K562 (cell line): ENCODE results near the gene LYPD6B. TPM values are rescaled to one million over a fixed set of nuclear protein-coding genes. Genes with fewer than 3 reads are reported as not detected.

Source experiments
- ATAC-seq: fragments of 200-7000 bp; cut with Tn5 transposase; 3 replicates; pipeline ENCODE4 v1.9.1; 2020; ENCODE audit warnings: moderate library complexity
- BruUV-seq: library from RNA; stranded (reverse); fragments of 400-500 nt; replicated peaks from 2 replicates; lab custom pipeline; 2021; lab: Mats Ljungman, UMichigan
- CTCF ChIA-PET: fragments of 300-600 bp; formaldehyde crosslinking; extraction: SDS; loops from one replicate; lab custom pipeline; 2021; ENCODE audit warnings: low intra/inter-chr PET ratio; lab: Yijun Ruan, JAX
- POLR2A ChIA-PET: fragments of 300-600, 350-650 bp; sonication (Branson Sonifier 250); formaldehyde crosslinking; extraction: SDS; loops from one replicate; lab custom pipeline; 2021; ENCODE audit warnings: antibody characterized with exemption, inconsistent platforms; lab: Yijun Ruan, JAX
- DNase-seq, 4 experiments: peaks; one replicate each; pipeline versions ENCODE4 v3.0.0 to v3.0.0-alpha.2; 2011 to 2018; ENCODE audit warnings: low spot score in 3 of 4, mixed read lengths in 3 of 4; ENCODE audit errors: extremely low read depth in 1 of 4
- FAIRE-seq: peaks from 2 replicates; lab custom pipeline; 2011; peaks lifted over from hg19 to GRCh38; lab: Jason Lieb, UNC
- H2AFZ ChIP-seq: 2 replicates; pipeline ENCODE4 v1.6.0; 2011; ENCODE audit warnings: low read depth, low read length, control low read depth, inconsistent platforms
- H3K27ac ChIP-seq: fragments of 200-600 bp; 3 replicates; pipeline ENCODE4 v1.8.0; 2011; ENCODE audit warnings: low read depth, mild to moderate bottlenecking, control low read depth, inconsistent platforms, low read length, moderate library complexity, mixed read lengths; ENCODE audit errors: extremely low read depth
- H3K27me3 ChIP-seq, 2 experiments: fragments of 300-600 bp in 1 of 2; 2 replicates in 1 of 2; 3 replicates in 1 of 2; pipeline versions ENCODE4 v1.6.0 to v1.8.0; 2011; ENCODE audit warnings: inconsistent platforms in 2 of 2, low read length in 2 of 2, mild to moderate bottlenecking in 1 of 2, mixed read lengths in 1 of 2, moderate library complexity in 1 of 2; ENCODE audit not compliant: control insufficient read depth in 2 of 2, insufficient read depth in 2 of 2
- H3K36me3 ChIP-seq: fragments of 300-600 bp; 3 replicates; pipeline ENCODE4 v1.8.0; 2011; ENCODE audit warnings: mild to moderate bottlenecking, low read length, inconsistent platforms; ENCODE audit not compliant: control insufficient read depth, insufficient read depth
- H3K4me1 ChIP-seq, 2 experiments: fragments of 200-600 bp in 1 of 2; replicated peaks in 1 of 2; 2 replicates in 1 of 2; 3 replicates in 1 of 2; pipeline versions ENCODE4 v1.5.1 to v1.8.0; 2011; ENCODE audit warnings: inconsistent platforms in 2 of 2, low read length in 2 of 2, mild to moderate bottlenecking in 1 of 2, mixed read lengths in 1 of 2, moderate library complexity in 1 of 2; ENCODE audit not compliant: control insufficient read depth in 2 of 2, insufficient read depth in 2 of 2
- H3K4me2 ChIP-seq: 2 replicates; pipeline ENCODE4 v1.6.1; 2011; ENCODE audit warnings: low read length, control low read depth, inconsistent platforms, mixed read lengths; ENCODE audit not compliant: insufficient read depth
- H3K4me3 ChIP-seq: fragments of 200-600 bp; sonication (generic), shearing (Covaris generic); 2 replicates; pipeline ENCODE4 v1.5.1; 2016; ENCODE audit warnings: control low read depth, inconsistent platforms
- H3K79me2 ChIP-seq: fragments of 200-600 bp; 3 replicates; pipeline ENCODE4 v1.8.0; 2011; ENCODE audit warnings: low read length, inconsistent platforms; ENCODE audit not compliant: control insufficient read depth, insufficient read depth
- H3K9ac ChIP-seq, 2 experiments: 2 replicates each; pipeline versions ENCODE4 v1.6.0 to v1.6.1; 2011; ENCODE audit warnings: low read depth in 2 of 2, low read length in 2 of 2, control low read depth in 1 of 2, inconsistent platforms in 1 of 2, mild to moderate bottlenecking in 1 of 2, mixed read lengths in 1 of 2; ENCODE audit not compliant: insufficient read depth in 1 of 2
- H3K9me1 ChIP-seq: one replicate; pipeline ENCODE4 v1.6.0; 2011; ENCODE audit warnings: inconsistent platforms, mild to moderate bottlenecking, low read length, moderate library complexity; ENCODE audit not compliant: control insufficient read depth, insufficient read depth
- H3K9me3 ChIP-seq: replicated peaks from 2 replicates; pipeline ENCODE4 v1.5.1; 2011; ENCODE audit warnings: low read depth, low read length, inconsistent platforms; ENCODE audit not compliant: control insufficient read depth, insufficient read depth
- H4K20me1 ChIP-seq: replicated peaks from 2 replicates; pipeline ENCODE4 v1.6.1; 2011; ENCODE audit warnings: low read length, inconsistent platforms, mixed read lengths; ENCODE audit not compliant: control insufficient read depth, insufficient read depth
- AFF4 ChIP-seq: sonication (generic); formaldehyde crosslinking; IDR thresholded peaks from 2 replicates; pipeline ENCODE4 v1.8.0; 2023; ENCODE audit warnings: mild to moderate bottlenecking, missing genetic modification reagents
- ARNT ChIP-seq, 2 experiments: fragments of 450-650 bp; IDR thresholded peaks; 2 replicates each; pipeline ENCODE4 v1.6.1; 2016; ENCODE audit warnings: mild to moderate bottlenecking in 1 of 2
- CBX1 ChIP-seq: sonication (generic); IDR thresholded peaks from 2 replicates; pipeline ENCODE4 v1.6.1; 2016; ENCODE audit warnings: antibody characterized with exemption, low read depth, mild to moderate bottlenecking
- DPF2 ChIP-seq: fragments of 450-650 bp; IDR thresholded peaks from 2 replicates; pipeline ENCODE4 v1.6.1; 2016
- ERF ChIP-seq: fragments of 450-650 bp; formaldehyde crosslinking; IDR thresholded peaks from 2 replicates; pipeline ENCODE4 v1.4.0; 2020; ENCODE audit warnings: mild to moderate bottlenecking, mixed read lengths
- FOXA3 ChIP-seq, 2 experiments: fragments of 450-650 bp in 1 of 2; sonication (generic) in 1 of 2; formaldehyde crosslinking; IDR thresholded peaks in 1 of 2; conservative IDR thresholded peaks in 1 of 2; 2 replicates each; pipeline versions ENCODE4 v1.4.0 to v1.8.0; 2020 to 2022; ENCODE audit warnings: mild to moderate bottlenecking in 2 of 2, missing genetic modification reagents in 1 of 2
- KLF13 ChIP-seq: fragments of 450-650 bp; IDR thresholded peaks from 2 replicates; pipeline ENCODE4 v1.6.1; 2016; ENCODE audit warnings: missing genetic modification characterization, low read depth, mild to moderate bottlenecking, missing compliant biosample characterization, moderate library complexity, borderline replicate concordance
- MLX ChIP-seq, 2 experiments: fragments of 450-650 bp in 1 of 2; sonication (generic) in 1 of 2; formaldehyde crosslinking; conservative IDR thresholded peaks; 2 replicates each; pipeline versions ENCODE4 v1.4.0 to v1.8.1; 2020 to 2022; ENCODE audit warnings: mild to moderate bottlenecking in 1 of 2, missing genetic modification reagents in 1 of 2
- NFXL1 ChIP-seq: fragments of 450-650 bp; formaldehyde crosslinking; IDR thresholded peaks from 2 replicates; pipeline ENCODE4 v1.4.0; 2021; ENCODE audit warnings: mild to moderate bottlenecking
- NR2C2 ChIP-seq, 2 experiments: fragments of 200-800 bp in 1 of 2; sonication (Bioruptor generic) in 1 of 2; sonication (generic) in 1 of 2; formaldehyde crosslinking in 1 of 2; IDR thresholded peaks; 2 replicates each; pipeline versions ENCODE4 v1.6.1 to v1.8.0; 2016 to 2022; ENCODE audit warnings: mild to moderate bottlenecking in 1 of 2, missing compliant biosample characterization in 1 of 2, missing genetic modification characterization in 1 of 2, missing genetic modification reagents in 1 of 2
- NR3C1 ChIP-seq: sonication (generic); formaldehyde crosslinking; IDR thresholded peaks from 2 replicates; pipeline ENCODE4 v1.8.1; 2022; ENCODE audit warnings: missing genetic modification reagents
- PTBP1 ChIP-seq: fragments of 200-400 bp; formaldehyde crosslinking; IDR thresholded peaks from 2 replicates; pipeline ENCODE4 v1.6.1; 2017; ENCODE audit warnings: low read depth, low read length
- SNAPC5 ChIP-seq: fragments of 250-450 bp; sonication (Bioruptor Pico); IDR thresholded peaks from 2 replicates; pipeline ENCODE4 v1.8.0; 2021; ENCODE audit warnings: moderate library complexity, mild to moderate bottlenecking, inconsistent platforms
- ZFP1 ChIP-seq: fragments of 450-650 bp; formaldehyde crosslinking; IDR thresholded peaks from 2 replicates; pipeline ENCODE4 v1.4.0; 2020; ENCODE audit warnings: mild to moderate bottlenecking, mixed read lengths
- ZKSCAN3 ChIP-seq: fragments of 250-450 bp; sonication (Bioruptor Pico); IDR thresholded peaks from 2 replicates; pipeline ENCODE4 v1.4.0; 2020
- WGBS: fragments of 100-300 bp; shearing (Covaris generic); methylation state at CpG from one replicate; pipeline ENCODE4 v1.1.6; 2016; ENCODE audit warnings: low coverage, mixed read lengths; ENCODE audit not compliant: insufficient coverage; ENCODE audit errors: missing lambda C conversion rate; 5-methylcytosine and 5-hydroxymethylcytosine counted together
- in situ Hi-C: fragments of 300-500 bp; cut with MboI; formaldehyde crosslinking; loops from 4 replicates; pipeline ENCODE4 v1.15.0; 2018; ENCODE audit warnings: inconsistent platforms, mixed read lengths
- intact Hi-C: fragments of 100-400 bp; cut with micrococcal nuclease; formaldehyde crosslinking; loops from 2 replicates; pipeline ENCODE4 v1.14.2; 2022
- polyA plus RNA-seq, 8 experiments: library from polyadenylated mRNA; depleted of rRNA in 4 of 8; stranded (reverse) in 5 of 8; unstranded in 3 of 8; fragments of >200 nt; fragmentation: Nextera tagmentation in 2 of 8; fragmentation: Illumina TruSeq in 1 of 8; extraction: Ambion mirVana in 2 of 8; extraction: Trizol in 1 of 8; gene quantifications; 2 replicates each; pipeline versions ENCODE4 v1.2.1 to v1.2.3, GENCODE V29; 2011 to 2014; ENCODE audit warnings: inconsistent platforms in 1 of 8, missing spikeins in 1 of 8
- total RNA-seq, 7 experiments: library from RNA; depleted of rRNA in 6 of 7; stranded (reverse); fragments of >200 nt in 6 of 7; fragmentation: Illumina TruSeq in 2 of 7; extraction: Trizol in 2 of 7; gene quantifications; 2 replicates each; pipeline versions ENCODE4 v1.2.1 to v1.2.3, GENCODE V29; 2011 to 2021; ENCODE audit warnings: low replicate concordance in 1 of 7

LYPD6B gene
- total and polyA plus RNA-seq, 9 of the 15 experiments (the other 6 are each of a cell fraction or from before 2014, with no cell fraction given): not detected

- no peak for FAIRE-seq
- intact Hi-C loops: no loop called here
- Histone ChIP-seq H4K20me1 (no peaks in the 10 kb centered on the region), H3K4me3 (no peak overlapping the region), H3K4me2 (no peak overlapping the region), H3K9me3 (no peaks in the 10 kb centered on the region), H3K27ac (no peak overlapping the region), H3K27me3 (no peaks in the 10 kb centered on the region), H3K79me2 (no peaks in the 10 kb centered on the region), H3K4me1 (no peaks in the 10 kb centered on the region), H3K9ac (no peak overlapping the region), H2AFZ (no peak overlapping the region), H3K36me3 (no peaks in the 10 kb centered on the region), H3K9me1 (no peaks in the 10 kb centered on the region)
- POLR2A ChIA-PET: interaction anchor here (0.6 kb wide), 1 partner anchor 1880 kb away, joined by 3 read pairs; no protein-coding TSS in a partner anchor
- under 1% methylated on average over 5 of the region's 5 CpGs for WGBS
- no peak for TF ChIP-seq ARNT (IDR thresholded peaks at IDR 0.05)
- TF ChIP-seq SNAPC5: no peak
- no peak for TF ChIP-seq ZFP1 (CRISPR knock-in tag)
- no peak for TF ChIP-seq ZKSCAN3 (CRISPR knock-in tag)
- no peak for TF ChIP-seq PTBP1
- no peak for TF ChIP-seq NR2C2 (CRISPR knock-in tag; IDR thresholded peaks at IDR 0.05)
- TF ChIP-seq NR2C2 (tag; IDR thresholded peaks at IDR 0.05): no peak
- no peak for TF ChIP-seq AFF4 (CRISPR knock-in tag)
- no peak for TF ChIP-seq DPF2
- no peak for TF ChIP-seq FOXA3 (CRISPR knock-in tag; conservative IDR thresholded peaks at IDR 0.05 in 1 of 2, IDR thresholded peaks at IDR 0.05 in 1 of 2)
- no peak for TF ChIP-seq NFXL1
- TF ChIP-seq MLX (CRISPR knock-in tag; conservative IDR thresholded peaks at IDR 0.05): no peak
- no peak for TF ChIP-seq CBX1
- no peak for TF ChIP-seq ERF (CRISPR knock-in tag)
- TF ChIP-seq NR3C1 (CRISPR knock-in tag): no peak
- no peak for TF ChIP-seq KLF13
- DNase-seq: no peak
- CTCF ChIA-PET: no interaction called here
- in situ Hi-C loops: no loop called here
- ATAC-seq: no peak
- BruUV-seq: no TSS peak
These were observed 102.5 kb downstream of the LYPD6B start for GRCh38 chr2:149141046-149141445.
